NT2/D1 (cell line): Measurements from ENCODE around the gene IFI27L2.

ENCODE experiments used
- DNase-seq: peaks from one replicate; pipeline ENCODE4 v3.0.0-alpha.2; 2011; ENCODE audit warnings: low read depth, low spot score
- H3K27me3 ChIP-seq: 2 replicates; pipeline ENCODE4 v1.6.0; 2011; ENCODE audit warnings: mild to moderate bottlenecking; ENCODE audit not compliant: insufficient read length, insufficient read depth
- H3K36me3 ChIP-seq: 2 replicates; pipeline ENCODE4 v1.6.1; 2011; ENCODE audit warnings: mild to moderate bottlenecking, low read length, mixed read lengths; ENCODE audit not compliant: insufficient read depth, insufficient read length
- H3K4me1 ChIP-seq: 2 replicates; pipeline ENCODE4 v1.5.1; 2011; ENCODE audit not compliant: insufficient read depth, insufficient read length
- H3K4me3 ChIP-seq: 2 replicates; pipeline ENCODE4 v1.5.1; 2011; ENCODE audit warnings: low read depth; ENCODE audit not compliant: insufficient read length
- H3K9ac ChIP-seq: 2 replicates; pipeline ENCODE4 v1.6.0; 2011; ENCODE audit warnings: low read depth; ENCODE audit not compliant: insufficient read length
- H3K9me3 ChIP-seq: 2 replicates; pipeline ENCODE4 v1.5.1; 2011; ENCODE audit warnings: mild to moderate bottlenecking, low read length; ENCODE audit not compliant: insufficient read depth
- SUZ12 ChIP-seq: IDR thresholded peaks from 2 replicates; pipeline ENCODE4 v1.6.1; 2011; ENCODE audit not compliant: insufficient read length, insufficient read depth; ENCODE audit errors: extremely low read depth
- YY1 ChIP-seq: IDR thresholded peaks from 2 replicates; pipeline ENCODE4 v1.6.1; 2011; ENCODE audit not compliant: insufficient read length, insufficient read depth
- ZNF274 ChIP-seq: IDR thresholded peaks from 2 replicates; pipeline ENCODE4 v1.6.1; 2011; ENCODE audit warnings: mild to moderate bottlenecking, low read depth, low read length

Gene IFI27L2

DNA sequence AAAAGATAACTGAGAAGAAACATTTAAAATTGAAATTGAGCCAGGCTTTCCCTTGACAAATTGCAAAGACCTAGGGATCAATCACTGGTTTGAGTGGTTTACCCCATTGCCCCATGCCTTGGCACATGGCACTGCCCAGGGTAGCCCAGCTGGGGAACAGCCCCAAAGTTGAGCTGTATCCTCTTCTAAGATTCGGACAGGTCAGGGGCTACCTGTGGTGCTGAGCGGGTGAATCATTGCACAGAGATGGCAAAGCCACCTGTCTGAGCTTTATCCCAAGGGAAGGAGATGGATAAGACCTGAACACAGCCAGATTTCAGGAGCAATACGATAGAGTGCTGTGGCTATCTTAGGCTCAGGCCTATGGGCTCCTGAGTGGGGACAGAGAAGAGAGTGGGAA, 7.0 kb downstream of the IFI27L2 start:
- no peak for DNase-seq
- no peaks in the 10 kb centered on the region for H3K27me3 ChIP-seq
- peaks cover 3% of the 10 kb centered on the region; the same call in 1 of the 2 replicates for H3K9me3 ChIP-seq
- H3K9ac ChIP-seq, result no peak overlapping the region
- peaks cover 7% of the 10 kb centered on the region for H3K36me3 ChIP-seq
- no peak for TF ChIP-seq YY1
- TF ChIP-seq SUZ12, result no peak
- TF ChIP-seq ZNF274, result no peak
- no peak overlapping the region for H3K4me3 ChIP-seq
- H3K4me1 ChIP-seq, result no peaks in the 10 kb centered on the region

DNA sequence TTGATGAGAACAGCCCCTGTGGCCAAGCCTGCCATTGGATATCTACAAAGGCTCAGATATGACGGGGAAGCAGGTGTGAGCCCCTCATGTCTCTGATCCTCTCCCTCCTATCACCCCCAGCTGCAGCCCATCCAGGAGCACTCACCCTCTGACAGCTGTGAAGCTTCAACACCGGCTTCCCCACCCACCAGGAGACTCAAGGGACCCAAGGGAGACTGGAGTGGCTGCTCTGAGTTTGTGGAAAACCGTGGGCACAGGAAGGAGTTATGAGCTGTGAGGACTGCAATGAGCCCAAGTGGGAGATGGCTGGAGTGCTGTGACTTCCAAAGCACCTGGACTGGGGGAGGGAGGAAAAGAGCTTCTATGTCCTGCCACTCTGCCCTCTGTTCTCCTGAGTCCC, 7.9 kb downstream of the IFI27L2 start:
- Histone ChIP-seq H3K9ac (no peak overlapping the region), H3K9me3 (peaks cover 3% of the 10 kb centered on the region; the same call in 1 of the 2 replicates), H3K27me3 (no peaks in the 10 kb centered on the region), H3K4me1 (no peaks in the 10 kb centered on the region), H3K4me3 (no peak overlapping the region), H3K36me3 (peaks cover 1% of the 10 kb centered on the region)
- TF ChIP-seq SUZ12 (no peak), ZNF274 (no peak), YY1 (no peak)
- no peak for DNase-seq

DNA sequence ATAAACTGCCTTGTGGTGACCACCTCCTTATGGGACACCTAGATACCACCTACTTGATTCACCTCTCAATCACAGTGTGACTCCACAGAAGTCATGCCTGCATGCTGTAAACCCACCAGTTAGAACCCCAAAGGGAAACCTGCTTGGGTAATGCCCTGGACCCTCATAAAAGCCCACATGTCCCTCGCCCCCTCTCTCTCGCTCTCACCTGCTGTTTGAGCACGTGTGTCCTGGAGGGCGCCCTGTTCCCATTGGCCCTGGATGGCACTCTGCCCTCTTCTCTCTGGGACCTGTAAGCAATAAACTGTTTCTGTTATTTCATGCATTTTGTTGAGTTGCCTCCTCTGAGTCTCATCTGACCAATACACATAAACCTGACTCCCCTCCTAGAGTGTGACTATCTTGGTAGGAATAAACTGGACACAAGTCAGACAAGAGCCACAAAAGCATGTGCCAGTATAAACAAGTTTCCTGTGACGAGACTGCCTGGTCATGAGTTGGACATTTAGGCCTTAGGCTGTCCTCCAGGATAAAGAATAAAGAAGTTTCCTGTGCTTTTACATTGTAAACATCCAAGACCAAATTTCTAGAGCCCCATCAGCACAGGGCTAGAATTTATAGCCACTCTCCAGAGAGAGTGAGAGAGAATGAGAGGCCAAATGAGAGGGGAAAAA, 8.6 kb downstream of the IFI27L2 start:
- H3K27me3 ChIP-seq, result no peaks in the 10 kb centered on the region
- H3K9me3 ChIP-seq, result peaks cover 3% of the 10 kb centered on the region; the same call in 1 of the 2 replicates
- H3K36me3 ChIP-seq, result no peaks in the 10 kb centered on the region
- no peak for DNase-seq
- TF ChIP-seq ZNF274 (no peak), YY1 (no peak), SUZ12 (no peak)
- H3K4me1 ChIP-seq, result no peaks in the 10 kb centered on the region
- H3K9ac ChIP-seq, result no peak overlapping the region
- H3K4me3 ChIP-seq, result no peak overlapping the region

DNA sequence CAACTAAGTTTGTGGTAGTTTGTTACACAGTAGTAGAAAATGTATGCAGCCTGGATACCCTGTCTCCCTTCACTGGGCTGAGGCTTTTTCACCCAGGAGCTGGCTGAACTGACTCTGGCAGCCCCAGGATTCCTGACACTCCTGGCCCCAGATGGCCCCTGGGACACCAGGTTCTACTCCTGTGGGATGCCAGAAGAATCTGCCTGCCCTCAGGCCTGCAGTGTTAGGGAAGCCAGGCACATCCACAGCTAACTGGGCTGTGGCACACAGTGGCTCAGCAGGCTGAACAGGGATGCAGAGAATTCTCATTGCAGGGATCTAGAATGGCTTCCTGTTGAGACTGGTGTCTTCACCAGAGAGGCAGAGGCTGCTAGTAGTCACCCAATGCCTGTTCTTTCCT, 10.3 kb downstream of the IFI27L2 start:
- H3K9me3 ChIP-seq, result peaks cover 3% of the 10 kb centered on the region; the same call in 1 of the 2 replicates

DNA sequence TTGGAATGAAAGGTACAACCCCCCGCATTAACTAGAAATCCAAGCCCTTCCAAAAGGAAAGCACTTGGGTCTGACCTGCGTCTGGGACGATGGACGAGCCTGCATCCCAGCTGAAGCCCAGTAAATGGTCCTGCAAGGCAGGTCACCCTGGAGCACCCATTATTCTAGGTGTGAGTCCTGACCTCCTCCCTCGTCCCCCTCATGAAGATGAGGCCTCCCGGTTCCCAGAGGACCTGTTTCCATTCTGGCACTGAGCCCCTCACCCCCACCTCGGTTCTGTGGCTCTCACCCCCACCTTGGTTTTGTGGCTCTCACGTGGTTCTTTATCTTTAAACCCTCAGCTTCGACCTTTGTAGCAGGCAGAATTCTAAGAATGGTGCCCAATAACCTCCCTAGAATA, 11.5 kb downstream of the IFI27L2 start:
- peaks cover 3% of the 10 kb centered on the region; the same call in 1 of the 2 replicates for H3K9me3 ChIP-seq
- H3K36me3 ChIP-seq, result no peaks in the 10 kb centered on the region

More for the DNA sequence above, 10.3 kb downstream of the IFI27L2 start:
- Histone ChIP-seq H3K36me3 (no peaks in the 10 kb centered on the region), H3K4me3 (no peak overlapping the region), H3K4me1 (no peaks in the 10 kb centered on the region), H3K9ac (no peak overlapping the region), H3K27me3 (no peaks in the 10 kb centered on the region)
- no peak for TF ChIP-seq SUZ12
- TF ChIP-seq YY1, result no peak
- no peak for TF ChIP-seq ZNF274
- DNase-seq, result no peak

DNA sequence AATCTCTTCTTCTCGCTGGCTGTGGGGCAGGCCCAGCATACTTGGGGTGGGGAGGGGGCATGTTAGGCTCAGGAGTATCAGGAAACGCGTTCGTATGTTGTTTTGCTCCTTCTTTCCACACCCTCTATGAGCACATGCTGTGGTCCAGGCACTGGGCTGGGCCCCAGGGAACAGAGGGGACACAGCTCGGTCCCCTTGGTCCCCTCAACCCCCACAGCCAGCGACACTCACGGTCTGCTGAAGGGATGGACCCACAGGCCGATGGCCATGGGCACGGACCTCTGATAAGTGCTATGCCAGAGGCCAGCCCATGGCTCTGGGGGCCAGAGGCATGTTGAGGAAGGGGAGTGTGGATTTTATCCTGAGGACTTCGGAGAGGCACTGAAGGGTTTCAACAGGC, 12.7 kb downstream of the IFI27L2 start:
- H3K36me3 ChIP-seq, result no peaks in the 10 kb centered on the region
- DNase-seq, result no peak
- H3K27me3 ChIP-seq, result no peaks in the 10 kb centered on the region
- no peak for TF ChIP-seq SUZ12
- TF ChIP-seq YY1, result no peak
- TF ChIP-seq ZNF274, result no peak
- peaks cover 3% of the 10 kb centered on the region; the same call in 1 of the 2 replicates for H3K9me3 ChIP-seq
- H3K4me1 ChIP-seq, result peaks cover 3% of the 10 kb centered on the region
- no peak overlapping the region for H3K4me3 ChIP-seq
- H3K9ac ChIP-seq, result no peak overlapping the region

More for the DNA sequence above, 11.5 kb downstream of the IFI27L2 start:
- DNase-seq, result no peak
- TF ChIP-seq YY1, result no peak
- no peak for TF ChIP-seq SUZ12
- TF ChIP-seq ZNF274, result no peak
- Histone ChIP-seq H3K4me1 (peaks cover 3% of the 10 kb centered on the region), H3K27me3 (no peaks in the 10 kb centered on the region), H3K9ac (no peak overlapping the region), H3K4me3 (no peak overlapping the region)

DNA sequence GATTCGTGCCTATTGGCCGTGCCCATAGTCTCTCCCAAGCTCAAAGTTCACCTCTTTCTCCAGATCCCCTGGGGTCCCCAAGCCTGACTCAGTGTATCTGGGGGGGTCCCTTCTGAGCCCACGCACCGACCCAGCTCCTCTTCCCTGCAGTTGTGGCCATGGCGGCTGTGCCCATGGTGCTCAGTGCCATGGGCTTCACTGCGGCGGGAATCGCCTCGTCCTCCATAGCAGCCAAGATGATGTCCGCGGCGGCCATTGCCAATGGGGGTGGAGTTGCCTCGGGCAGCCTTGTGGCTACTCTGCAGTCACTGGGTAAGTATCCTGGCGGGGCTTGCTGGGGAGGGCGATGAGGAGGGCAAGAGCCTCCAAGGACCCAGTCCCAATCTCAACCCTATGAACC, 13.8 kb downstream of the IFI27L2 start:
- Histone ChIP-seq H3K4me3 (no peak overlapping the region), H3K9ac (no peak overlapping the region), H3K36me3 (no peaks in the 10 kb centered on the region), H3K9me3 (peaks cover 3% of the 10 kb centered on the region; the same call in 1 of the 2 replicates), H3K4me1 (peaks cover 3% of the 10 kb centered on the region), H3K27me3 (no peaks in the 10 kb centered on the region)
- TF ChIP-seq YY1 (no peak), SUZ12 (no peak), ZNF274 (no peak)
- no peak for DNase-seq

DNA sequence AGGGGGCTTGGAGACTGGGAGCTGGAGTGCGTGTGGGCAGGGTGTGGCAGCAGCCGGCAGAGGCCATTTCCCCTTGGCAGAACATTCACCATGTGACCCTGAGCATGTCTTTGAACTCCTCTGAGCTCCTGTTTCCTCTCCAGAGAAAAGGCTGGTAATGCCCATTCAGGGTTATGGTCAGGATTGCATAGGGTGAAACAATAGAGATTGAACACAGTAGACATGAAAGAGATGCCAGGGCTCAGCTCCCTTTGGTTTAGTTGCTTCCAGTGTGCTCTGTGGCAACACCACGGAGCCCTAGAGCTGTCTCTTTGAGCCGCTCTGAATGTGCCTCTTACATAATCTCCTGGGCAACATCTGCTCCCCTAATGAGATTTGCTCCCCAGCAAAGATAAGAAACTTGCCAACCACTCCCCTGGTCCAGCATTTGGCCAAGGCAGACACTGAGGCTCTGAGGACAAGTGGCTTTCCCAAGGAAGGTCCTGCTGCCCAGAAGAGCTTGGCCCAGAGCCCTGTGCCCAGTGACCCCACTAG, 14.3 kb downstream of the IFI27L2 start:
- Histone ChIP-seq H3K4me3 (no peak overlapping the region), H3K9ac (no peak overlapping the region), H3K9me3 (peaks cover 3% of the 10 kb centered on the region; the same call in 1 of the 2 replicates), H3K4me1 (peaks cover 3% of the 10 kb centered on the region), H3K36me3 (no peaks in the 10 kb centered on the region), H3K27me3 (no peaks in the 10 kb centered on the region)
- no peak for DNase-seq
- no peak for TF ChIP-seq YY1
- TF ChIP-seq SUZ12, result no peak
- TF ChIP-seq ZNF274, result no peak
